IMR-90 (cell line): Measurements from ENCODE around the gene OR10H5. TPM values are rescaled to one million over a fixed set of nuclear protein-coding genes. Genes with fewer than 3 reads are reported as not detected.

Experiments used
- ATAC-seq: fragments of 200-7000 bp; cut with Tn5 transposase; 2 replicates; pipeline ENCODE4 v1.9.1; 2020; ENCODE audit warnings: low read depth, mild to moderate bottlenecking, moderate library complexity
- BruUV-seq: library from RNA; stranded (reverse); fragments of 400-500 nt; replicated peaks from 2 replicates; lab custom pipeline; 2021; lab: Mats Ljungman, UMichigan
- CTCF ChIA-PET: fragments of 300-600 bp; formaldehyde crosslinking; extraction: SDS; loops from one replicate; lab custom pipeline; 2021; ENCODE audit warnings: antibody characterized with exemption; lab: Yijun Ruan, JAX
- POLR2A ChIA-PET: fragments of 300-600 bp; sonication (Branson Sonifier 250); formaldehyde crosslinking; loops from one replicate; lab custom pipeline; 2022; ENCODE audit warnings: antibody characterized with exemption; ENCODE audit not compliant: unreplicated experiment; lab: Charles Lee
- DNase-seq: peaks from one replicate; pipeline ENCODE4 v3.0.0; 2013
- H2AFZ ChIP-seq: replicated peaks from 2 replicates; pipeline ENCODE3; 2013; ENCODE audit warnings: low read length, mild to moderate bottlenecking; ENCODE audit not compliant: poor library complexity
- H2AK5ac ChIP-seq: 2 replicates; pipeline ENCODE4 v1.6.1; 2013; ENCODE audit warnings: low read depth, low read length, inconsistent platforms
- H2AK9ac ChIP-seq: replicated peaks from 2 replicates; pipeline ENCODE3; 2013; ENCODE audit warnings: mild to moderate bottlenecking, low read depth, low read length, moderate library complexity; ENCODE audit not compliant: poor library complexity
- H2BK120ac ChIP-seq: 2 replicates; pipeline ENCODE4 v1.6.1; 2013; ENCODE audit warnings: low read depth, low read length, inconsistent platforms
- H2BK15ac ChIP-seq: 3 replicates; pipeline ENCODE4 v1.6.1; 2013; ENCODE audit warnings: low read depth, low read length, inconsistent platforms
- H2BK20ac ChIP-seq: 2 replicates; pipeline ENCODE4 v1.6.1; 2013; ENCODE audit warnings: low read depth, mild to moderate bottlenecking, inconsistent platforms, low read length, moderate library complexity
- H2BK5ac ChIP-seq: 2 replicates; pipeline ENCODE4 v1.6.1; 2013; ENCODE audit warnings: mild to moderate bottlenecking, low read depth, low read length, inconsistent platforms; ENCODE audit not compliant: poor library complexity, severe bottlenecking
- H3K14ac ChIP-seq: replicated peaks from 2 replicates; pipeline ENCODE4 v1.6.1; 2013; ENCODE audit warnings: low read depth, low read length, inconsistent platforms
- H3K18ac ChIP-seq: 2 replicates; pipeline ENCODE4 v1.6.1; 2013; ENCODE audit warnings: low read depth, low read length, control low read depth
- H3K23ac ChIP-seq: 2 replicates; pipeline ENCODE4 v1.6.1; 2013; ENCODE audit warnings: low read depth, low read length, inconsistent platforms
- H3K27ac ChIP-seq: 2 replicates; pipeline ENCODE4 v1.5.1; 2013; ENCODE audit warnings: mild to moderate bottlenecking, control low read depth, low read length; ENCODE audit not compliant: insufficient read depth
- H3K27me3 ChIP-seq: 2 replicates; pipeline ENCODE4 v1.6.1; 2013; ENCODE audit warnings: low read length; ENCODE audit not compliant: control insufficient read depth, insufficient read depth
- H3K36me3 ChIP-seq: 2 replicates; pipeline ENCODE4 v1.6.1; 2013; ENCODE audit warnings: low read length, mixed read lengths; ENCODE audit not compliant: control insufficient read depth, insufficient read depth
- H3K4ac ChIP-seq: 2 replicates; pipeline ENCODE4 v1.6.1; 2013; ENCODE audit warnings: low read depth, low read length, inconsistent platforms
- H3K4me1 ChIP-seq: 2 replicates; pipeline ENCODE4 v1.6.1; 2013; ENCODE audit warnings: low read length, mixed read lengths; ENCODE audit not compliant: control insufficient read depth, insufficient read depth
- H3K4me2 ChIP-seq: 2 replicates; pipeline ENCODE4 v1.6.1; 2013; ENCODE audit warnings: low read depth, mild to moderate bottlenecking, control low read depth, low read length, moderate library complexity
- H3K4me3 ChIP-seq: 2 replicates; pipeline ENCODE4 v1.5.1; 2013; ENCODE audit warnings: low read depth, mild to moderate bottlenecking, control low read depth, low read length, moderate library complexity; ENCODE audit not compliant: insufficient read depth
- H3K56ac ChIP-seq: 2 replicates; pipeline ENCODE4 v1.6.1; 2013; ENCODE audit warnings: low read length, inconsistent platforms; ENCODE audit not compliant: insufficient read depth; ENCODE audit errors: extremely low read depth
- H3K79me1 ChIP-seq, 2 experiments: 2 replicates each; pipeline ENCODE4 v1.6.1; 2013; ENCODE audit warnings: low read length in 2 of 2, inconsistent platforms in 1 of 2, low read depth in 1 of 2
- H3K9ac ChIP-seq: 2 replicates; pipeline ENCODE4 v1.6.1; 2013; ENCODE audit warnings: low read depth, low read length, control low read depth
- H3K9me1 ChIP-seq: 2 replicates; pipeline ENCODE4 v1.6.1; 2013; ENCODE audit warnings: low read length, inconsistent platforms; ENCODE audit not compliant: insufficient read depth
- H3K9me3 ChIP-seq: 2 replicates; pipeline ENCODE4 v1.6.1; 2013; ENCODE audit warnings: low read length; ENCODE audit not compliant: control insufficient read depth, insufficient read depth
- H4K20me1 ChIP-seq: 2 replicates; pipeline ENCODE4 v1.6.1; 2013; ENCODE audit warnings: low read length, inconsistent platforms; ENCODE audit not compliant: insufficient read depth
- H4K5ac ChIP-seq: 2 replicates; pipeline ENCODE4 v1.6.1; 2013; ENCODE audit warnings: mild to moderate bottlenecking, low read depth, low read length, control low read depth
- H4K8ac ChIP-seq, 2 experiments: 2 replicates each; pipeline ENCODE4 v1.6.1; 2013; ENCODE audit warnings: low read depth in 2 of 2, low read length in 2 of 2, control low read depth in 1 of 2, inconsistent platforms in 1 of 2
- H4K91ac ChIP-seq: 2 replicates; pipeline ENCODE4 v1.6.1; 2013; ENCODE audit warnings: low read depth, low read length, inconsistent platforms; ENCODE audit not compliant: insufficient read depth
- BHLHE40 ChIP-seq: fragments of 150-350 bp; IDR thresholded peaks from 2 replicates; pipeline ENCODE4 v1.6.1; 2016; ENCODE audit warnings: mild to moderate bottlenecking, low read depth, low read length
- CEBPB ChIP-seq: IDR thresholded peaks from 2 replicates; pipeline ENCODE4 v1.6.1; 2012; ENCODE audit warnings: low read depth, low read length, improper control_type of control experiment
- CHD1 ChIP-seq: IDR thresholded peaks from 2 replicates; pipeline ENCODE4 v1.6.1; 2012; ENCODE audit warnings: low read depth, low read length, improper control_type of control experiment
- FOS ChIP-seq: fragments of 150-350 bp; IDR thresholded peaks from 2 replicates; pipeline ENCODE4 v1.6.1; 2016; ENCODE audit warnings: low read depth, low read length
- NFE2L2 ChIP-seq: fragments of 150-350 bp; IDR thresholded peaks from 2 replicates; pipeline ENCODE4 v1.6.1; 2016; ENCODE audit warnings: low read depth, mild to moderate bottlenecking, low read length
- POLR2A ChIP-seq: IDR thresholded peaks from 2 replicates; pipeline ENCODE4 v1.6.1; 2012; ENCODE audit warnings: mild to moderate bottlenecking, low read depth, low read length
- RAD21 ChIP-seq: IDR thresholded peaks from 2 replicates; pipeline ENCODE4 v1.6.1; 2012; ENCODE audit warnings: low read length, improper control_type of control experiment
- SMC3 ChIP-seq: fragments of 150-350 bp; IDR thresholded peaks from 2 replicates; pipeline ENCODE4 v1.6.1; 2016; ENCODE audit warnings: low read depth, mild to moderate bottlenecking, antibody characterized with exemption, low read length, moderate library complexity
- WGBS, 2 experiments: methylation state at CpG; one replicate each; pipeline versions ENCODE4 v1.1.5 to v1.1.7; 2013; ENCODE audit warnings: missing lambda C conversion rate in 2 of 2; ENCODE audit not compliant: insufficient read length in 1 of 2; ENCODE audit errors: extremely low coverage in 2 of 2; 5-methylcytosine and 5-hydroxymethylcytosine counted together
- dilution Hi-C: fragments of 300-500 bp; cut with HindIII; formaldehyde crosslinking; loops from one replicate; pipeline ENCODE4 v1.14.3; 2018; ENCODE audit warnings: low sequenced_read_pairs; ENCODE audit not compliant: unreplicated experiment
- in situ Hi-C: fragments of 300-500 bp; cut with MboI; formaldehyde crosslinking; loops from 3 replicates; pipeline ENCODE4 v1.14.3; 2019; ENCODE audit warnings: low sequenced_read_pairs, inconsistent platforms, mixed read lengths
- intact Hi-C: fragments of 100-400 bp; cut with micrococcal nuclease; formaldehyde crosslinking; loops from 2 replicates; pipeline ENCODE4 v1.10.0; 2022
- polyA plus RNA-seq, 3 experiments: library from polyadenylated mRNA; depleted of rRNA; stranded (reverse); fragments of >200 nt; gene quantifications; 2 replicates each; pipeline ENCODE4 v1.2.3, GENCODE V29; 2012; ENCODE audit warnings: low replicate concordance in 1 of 3
- total RNA-seq: library from RNA; depleted of rRNA; stranded (reverse); fragments of >200 nt; gene quantifications from 2 replicates; pipeline ENCODE4 v1.2.3, GENCODE V29; 2012

OR10H5 gene
- total and polyA plus RNA-seq, 2 of the 4 experiments (the other 2 are of a cell fraction): not detected

DNA sequence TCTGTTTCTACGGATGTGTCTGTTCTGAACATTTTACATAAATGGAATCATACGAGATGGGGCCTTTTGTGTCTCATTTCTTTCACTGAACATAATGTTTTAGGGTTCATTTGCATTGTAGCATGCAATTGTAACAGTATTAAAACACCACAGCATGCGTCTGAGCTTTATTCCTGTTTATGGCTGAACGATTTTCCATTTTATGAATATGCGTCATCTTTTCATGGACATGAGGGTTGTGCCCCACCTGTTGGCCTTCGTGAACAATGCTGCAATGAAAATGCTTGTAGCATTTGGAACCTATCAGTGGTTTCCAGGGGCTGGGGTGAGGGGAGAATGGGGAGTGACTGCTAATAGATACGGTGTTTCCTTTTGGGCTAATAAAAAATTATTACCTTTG, 22.9 kb downstream of the OR10H5 start:
- Histone ChIP-seq H2BK15ac (no peak overlapping the region), H3K9me1 (no peaks in the 10 kb centered on the region), H4K20me1 (no peaks in the 10 kb centered on the region), H3K4me2 (no peak overlapping the region), H3K18ac (no peak overlapping the region), H3K27ac (no peak overlapping the region), H3K56ac (no peak overlapping the region), H2AK9ac (no peak overlapping the region), H4K5ac (no peak overlapping the region), H2AK5ac (no peak overlapping the region), H3K4ac (no peak overlapping the region), H4K8ac (no peak overlapping the region), H2BK5ac (no peak overlapping the region), H3K36me3 (no peaks in the 10 kb centered on the region), H4K91ac (no peak overlapping the region), H2BK20ac (no peak overlapping the region), H3K79me1 (no peaks in the 10 kb centered on the region), H3K27me3 (no peaks in the 10 kb centered on the region), H3K4me3 (no peak overlapping the region), H2BK120ac (no peak overlapping the region), H3K4me1 (no peaks in the 10 kb centered on the region), H3K14ac (no peak overlapping the region), H3K9ac (no peak overlapping the region), H2AFZ (no peak overlapping the region), H3K9me3 (peaks cover 12% of the 10 kb centered on the region; the same call in 1 of the 2 replicates), H3K23ac (no peak overlapping the region)
- ATAC-seq (no peak), DNase-seq (no peak)
- WGBS, 2 experiments: 51% methylated on average over 3 of the region's 7 CpGs; no CpG with 5 or more reads in 1 of the 2 experiments
- no TSS peak for BruUV-seq
- ChIA-PET POLR2A (no interaction called here), CTCF (no interaction called here)
- in situ Hi-C loops: no loop called here
- dilution Hi-C loops: no loop called here
- intact Hi-C loops: no loop called here
- TF ChIP-seq NFE2L2 (no peak), CHD1 (no peak), CEBPB (no peak), FOS (no peak), RAD21 (no peak), POLR2A (no peak), SMC3 (no peak), BHLHE40 (no peak)
